HCT116 (cell line): ENCODE data around the gene MAP1LC3B.

Experiments used
- CTCF ChIP-seq, 3 experiments: fragments of 200-600 bp in 1 of 3; sonication (generic) in 1 of 3; IDR thresholded peaks in 2 of 3; conservative IDR thresholded peaks in 1 of 3; 2 replicates each; pipeline ENCODE4 v1.5.1; 2012 to 2017; ENCODE audit warnings: low read depth in 2 of 3, low read length in 2 of 3, antibody characterized with exemption in 1 of 3, borderline replicate concordance in 1 of 3, control low read depth in 1 of 3, mild to moderate bottlenecking in 1 of 3, mixed read lengths in 1 of 3, mixed run types in 1 of 3, moderate library complexity in 1 of 3; ENCODE audit not compliant: insufficient read depth in 1 of 3
- EGR1 ChIP-seq: IDR thresholded peaks from 2 replicates; pipeline ENCODE4 v1.6.1; 2012; ENCODE audit warnings: low read depth
- EZH2 ChIP-seq: fragments of 200-600 bp; sonication (generic); IDR thresholded peaks from 2 replicates; pipeline ENCODE4 v1.6.1; 2017; ENCODE audit warnings: antibody characterized with exemption, mixed run types
- EZH2phosphoT487 ChIP-seq: fragments of 200-600 bp; IDR thresholded peaks from 2 replicates; pipeline ENCODE4 v1.6.1; 2018; ENCODE audit warnings: antibody characterized with exemption, borderline replicate concordance
- POLR2A ChIP-seq: IDR thresholded peaks from 2 replicates; pipeline ENCODE4 v1.7.0; 2011; ENCODE audit warnings: borderline replicate concordance; ENCODE audit not compliant: insufficient read depth, insufficient read length; ENCODE audit errors: extremely low read depth
- POLR2AphosphoS5 ChIP-seq: IDR thresholded peaks from 2 replicates; pipeline ENCODE4 v1.6.1; 2011; ENCODE audit warnings: mild to moderate bottlenecking, low read depth, low read length, moderate library complexity
- RAD21 ChIP-seq: IDR thresholded peaks from 2 replicates; pipeline ENCODE4 v1.6.1; 2012; ENCODE audit warnings: low read depth, mild to moderate bottlenecking
- SIN3A ChIP-seq: IDR thresholded peaks from 2 replicates; pipeline ENCODE4 v1.6.1; 2012; ENCODE audit warnings: low read depth
- SP1 ChIP-seq: IDR thresholded peaks from 2 replicates; pipeline ENCODE4 v1.6.1; 2012; ENCODE audit warnings: low read depth
- TCF7L2 ChIP-seq: IDR thresholded peaks from 2 replicates; pipeline ENCODE4 v1.7.0; 2011; ENCODE audit warnings: borderline replicate concordance, inconsistent platforms; ENCODE audit not compliant: insufficient read depth, insufficient read length; ENCODE audit errors: extremely low read depth
- YY1 ChIP-seq: IDR thresholded peaks from 2 replicates; pipeline ENCODE4 v1.6.1; 2011; ENCODE audit warnings: low read length, low read depth, moderate library complexity, mild to moderate bottlenecking; ENCODE audit not compliant: insufficient replicate concordance; ENCODE audit errors: extremely low read depth
- ZNF274 ChIP-seq: fragments of 200-500 bp; sonication (Bioruptor generic); IDR thresholded peaks from 2 replicates; pipeline ENCODE4 v1.6.1; 2014; ENCODE audit warnings: mild to moderate bottlenecking, low read depth, low read length, inconsistent platforms
- TF ChIP-seq, protein P1 (sequence below): IDR thresholded peaks from 2 replicates; pipeline ENCODE4 v1.6.1; 2012
- TF ChIP-seq, protein P2 (sequence below): IDR thresholded peaks from 2 replicates; pipeline ENCODE4 v1.6.1; 2012; ENCODE audit warnings: low read depth

DNA sequence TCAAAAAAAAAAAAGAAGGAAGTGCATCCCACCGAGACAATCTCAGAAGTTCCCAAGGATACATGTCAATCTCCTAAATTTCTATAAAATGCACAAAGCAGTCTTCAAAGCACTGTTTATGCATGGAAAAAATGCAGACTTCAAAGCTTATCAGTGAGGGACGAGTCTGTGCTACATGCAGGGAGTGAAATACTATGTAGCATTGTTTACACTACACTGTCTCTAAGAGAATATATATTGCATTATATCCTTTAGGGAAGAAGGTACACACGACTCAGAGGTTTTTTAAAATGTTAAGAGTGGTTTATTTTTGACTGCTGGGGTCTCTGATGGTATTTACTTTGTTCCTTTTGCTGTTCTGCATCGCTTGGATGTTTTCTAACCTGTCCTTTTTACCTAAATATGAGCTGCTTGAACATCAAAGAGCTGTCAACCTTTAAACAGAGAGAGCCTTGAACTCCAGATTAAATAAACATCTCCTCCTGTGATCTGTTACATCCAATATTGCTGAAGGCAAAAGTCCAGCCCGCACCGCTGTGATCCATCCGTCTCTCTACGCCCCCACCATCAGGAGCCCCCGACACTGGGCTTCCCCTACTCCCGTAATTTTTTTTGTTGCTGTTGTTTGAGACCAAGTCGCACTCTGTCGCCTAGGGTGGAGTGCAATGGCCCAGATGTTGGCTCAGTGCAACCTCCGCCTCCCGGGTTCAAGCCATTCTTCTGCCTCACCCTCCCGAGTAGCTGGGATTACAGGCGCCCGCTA lies 9.9 kb upstream of the MAP1LC3B start:
- TF ChIP-seq CTCF (IDR thresholded peaks at IDR 0.05 in 2 of 3, conservative IDR thresholded peaks at IDR 0.05 in 1 of 3; ENCODE audit: borderline replicate concordance in 1 of 3, insufficient read depth in 1 of 3, low read depth in 2 of 3, low read length in 2 of 3): no peak
- TF ChIP-seq SP1: no peak
- no peak for TF ChIP-seq TCF7L2
- no peak for TF ChIP-seq POLR2A
- no peak for TF ChIP-seq ZNF274
- no peak for TF ChIP-seq EGR1
- TF ChIP-seq EZH2: no peak
- TF ChIP-seq, protein P1, sequence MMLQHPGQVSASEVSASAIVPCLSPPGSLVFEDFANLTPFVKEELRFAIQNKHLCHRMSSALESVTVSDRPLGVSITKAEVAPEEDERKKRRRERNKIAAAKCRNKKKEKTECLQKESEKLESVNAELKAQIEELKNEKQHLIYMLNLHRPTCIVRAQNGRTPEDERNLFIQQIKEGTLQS: no peak
- TF ChIP-seq POLR2AphosphoS5: no peak
- TF ChIP-seq SIN3A: no peak
- TF ChIP-seq, protein P2, sequence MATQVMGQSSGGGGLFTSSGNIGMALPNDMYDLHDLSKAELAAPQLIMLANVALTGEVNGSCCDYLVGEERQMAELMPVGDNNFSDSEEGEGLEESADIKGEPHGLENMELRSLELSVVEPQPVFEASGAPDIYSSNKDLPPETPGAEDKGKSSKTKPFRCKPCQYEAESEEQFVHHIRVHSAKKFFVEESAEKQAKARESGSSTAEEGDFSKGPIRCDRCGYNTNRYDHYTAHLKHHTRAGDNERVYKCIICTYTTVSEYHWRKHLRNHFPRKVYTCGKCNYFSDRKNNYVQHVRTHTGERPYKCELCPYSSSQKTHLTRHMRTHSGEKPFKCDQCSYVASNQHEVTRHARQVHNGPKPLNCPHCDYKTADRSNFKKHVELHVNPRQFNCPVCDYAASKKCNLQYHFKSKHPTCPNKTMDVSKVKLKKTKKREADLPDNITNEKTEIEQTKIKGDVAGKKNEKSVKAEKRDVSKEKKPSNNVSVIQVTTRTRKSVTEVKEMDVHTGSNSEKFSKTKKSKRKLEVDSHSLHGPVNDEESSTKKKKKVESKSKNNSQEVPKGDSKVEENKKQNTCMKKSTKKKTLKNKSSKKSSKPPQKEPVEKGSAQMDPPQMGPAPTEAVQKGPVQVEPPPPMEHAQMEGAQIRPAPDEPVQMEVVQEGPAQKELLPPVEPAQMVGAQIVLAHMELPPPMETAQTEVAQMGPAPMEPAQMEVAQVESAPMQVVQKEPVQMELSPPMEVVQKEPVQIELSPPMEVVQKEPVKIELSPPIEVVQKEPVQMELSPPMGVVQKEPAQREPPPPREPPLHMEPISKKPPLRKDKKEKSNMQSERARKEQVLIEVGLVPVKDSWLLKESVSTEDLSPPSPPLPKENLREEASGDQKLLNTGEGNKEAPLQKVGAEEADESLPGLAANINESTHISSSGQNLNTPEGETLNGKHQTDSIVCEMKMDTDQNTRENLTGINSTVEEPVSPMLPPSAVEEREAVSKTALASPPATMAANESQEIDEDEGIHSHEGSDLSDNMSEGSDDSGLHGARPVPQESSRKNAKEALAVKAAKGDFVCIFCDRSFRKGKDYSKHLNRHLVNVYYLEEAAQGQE: no peak
- no peak for TF ChIP-seq EZH2phosphoT487
- TF ChIP-seq YY1: no peak
- no peak for TF ChIP-seq RAD21
